Midbrain (tissue), 1 donor: ENCODE measurements around the gene GPR161.

Experiments
- DNase-seq: peaks from one replicate; lab custom pipeline; 2025; lab: John Stamatoyannopoulos, UW

The GPR161 gene

GRCh38 chr1:168031627-168032026 is 105.1 kb downstream of the GPR161 start:
- DNase-seq, result no peak

- DNase-seq, result no peak
Measured at GRCh38 chr1:168031198-168031597, 105.5 kb downstream of the GPR161 start.
